ENCODE data around the gene TRNP1.
A peak's percentile ranks its signal among the peaks of the same experiment; 100 is the strongest.

TRNP1 gene

GRCh38 chr1:26953374-26953773 lies 40.1 kb upstream of the TRNP1 start:
- TF ChIP-seq CTCF (IDR thresholded peaks at IDR 0.05), result no peak
- intact Hi-C loops (cut with DNase I; ENCODE audit: low total_unique reads), result no loop called here
- no peak for DNase-seq
- peaks cover 0 to 7% (median 0%) of the 10 kb centered on the region in 3 donors for H3K9me3 ChIP-seq
- H3K27me3 ChIP-seq, result peaks cover 0 to 32% of the 10 kb centered on the region in 2 donors
- no peak overlapping the region for H3K4me3 ChIP-seq
- H3K27ac ChIP-seq, result no peak overlapping the region
- H3K4me1 ChIP-seq, result no peaks in the 10 kb centered on the region
- H3K36me3 ChIP-seq, result peaks cover 0 to 36% (median 0%) of the 10 kb centered on the region in 3 donors

GRCh38 chr1:26956321-26956720 lies 37.2 kb upstream of the TRNP1 start:
- no peak overlapping the region for H3K4me3 ChIP-seq
- no peak overlapping the region for H3K27ac ChIP-seq
- peaks cover 0 to 7% (median 0%) of the 10 kb centered on the region in 3 donors for H3K9me3 ChIP-seq
- no peak for TF ChIP-seq CTCF (IDR thresholded peaks at IDR 0.05)
- peaks cover 4 to 59% of the 10 kb centered on the region in 2 donors for H3K27me3 ChIP-seq
- H3K36me3 ChIP-seq, result peaks cover 0 to 12% (median 0%) of the 10 kb centered on the region in 3 donors
- H3K4me1 ChIP-seq, result peaks cover 0 to 11% (median 8%) of the 10 kb centered on the region in 4 donors
- no peak for DNase-seq
- intact Hi-C loops (cut with DNase I; ENCODE audit: low total_unique reads), result no loop called here

- H3K27ac ChIP-seq, result no peak overlapping the region
- intact Hi-C loops (cut with DNase I; ENCODE audit: low total_unique reads), result no loop called here
- H3K27me3 ChIP-seq, result peaks cover 4 to 60% of the 10 kb centered on the region in 2 donors
- no peak for TF ChIP-seq CTCF (IDR thresholded peaks at IDR 0.05)
- peaks cover 0 to 11% (median 8%) of the 10 kb centered on the region in 4 donors for H3K4me1 ChIP-seq
- peaks cover 0 to 7% (median 0%) of the 10 kb centered on the region in 3 donors for H3K9me3 ChIP-seq
- H3K36me3 ChIP-seq, result peaks cover 0 to 3% (median 0%) of the 10 kb centered on the region in 3 donors
- no peak overlapping the region for H3K4me3 ChIP-seq
- no peak for DNase-seq
Measured at GRCh38 chr1:26957306-26957705, 36.2 kb upstream of the TRNP1 start.

GRCh38 chr1:26959270-26959669 lies 34.2 kb upstream of the TRNP1 start:
- no peak for DNase-seq
- Histone ChIP-seq H3K36me3 (no peaks in the 10 kb centered on the region), H3K4me1 (peaks cover 0 to 11% (median 8%) of the 10 kb centered on the region in 4 donors), H3K27me3 (peaks cover 4 to 72% of the 10 kb centered on the region in 2 donors), H3K9me3 (peaks cover 0 to 7% (median 0%) of the 10 kb centered on the region in 3 donors), H3K4me3 (no peak overlapping the region), H3K27ac (no peak overlapping the region)
- intact Hi-C loops (cut with DNase I; ENCODE audit: low total_unique reads), result no loop called here
- no peak for TF ChIP-seq CTCF (IDR thresholded peaks at IDR 0.05)

GRCh38 chr1:26959722-26960624 lies 33.5 kb upstream of the TRNP1 start, which contains the start of gene KDF1:
Gene KDF1 (minus strand): TSS chr1:26960468. CDS start chr1:26952380, 8,088 bp downstream.
- no peak within 1 kb of the TSS for H3K27ac ChIP-seq
- TF ChIP-seq CTCF (IDR thresholded peaks at IDR 0.05), result no peak
- peaks cover 0 to 7% (median 0%) of the 10 kb centered on the region in 3 donors for H3K9me3 ChIP-seq
- H3K4me1 ChIP-seq, result peaks cover 0 to 11% (median 8%) of the 10 kb centered on the region in 4 donors
- H3K27me3 ChIP-seq, result peaks cover 4 to 75% of the 10 kb centered on the region in 2 donors
- intact Hi-C loops (cut with DNase I; ENCODE audit: low total_unique reads), result no loop called here
- DNase-seq, result no peak
- H3K36me3 ChIP-seq, result no peaks in the 10 kb centered on the region
- peak within 1 kb of the TSS in 1 of 2 donors; percentile 26 for H3K4me3 ChIP-seq

All from tibial artery (tissue), 4 donors.